ENCODE measurements around the gene SAGE1. TPM values are rescaled to one million over a fixed set of nuclear protein-coding genes. Genes with fewer than 3 reads are reported as not detected.
"Not testable (repeated sequence)": the region's sequence is repeated elsewhere in the genome, so short reads cannot be mapped to it uniquely, and the experiment has no call there.

The SAGE1 gene
- total and polyA plus RNA-seq, 9 of the 15 experiments (the other 6 are each of a cell fraction or from before 2014, with no cell fraction given), result 14.6 to 79.2 (median 29.3) TPM

GRCh38 chrX:135893294-135893817 is at the start of gene SAGE1, which contains the start of gene CT45A10 (continued):
- TF ChIP-seq KLF16 (IDR thresholded peaks at IDR 0.05) (peak; percentile 8; the same call in 1 of the 2 replicates), BCL6 (CRISPR knock-in tag; IDR thresholded peaks at IDR 0.05) (no peak), ZNF561 (CRISPR knock-in tag; conservative IDR thresholded peaks at IDR 0.05) (no peak), CREBBP (IDR thresholded peaks at IDR 0.05; ENCODE audit: low read depth, low read length) (no peak), E2F8 (IDR thresholded peaks at IDR 0.05; ENCODE audit: low read depth, partially characterized antibody) (peak; percentile 78), DPF2 (IDR thresholded peaks at IDR 0.05) (0 out of 2 replicates have a peak, but pooled peaks have one; percentile 15), MYBL2 (IDR thresholded peaks at IDR 0.05; ENCODE audit: low read depth) (no peak), MYBL2 (CRISPR knock-in tag; IDR thresholded peaks at IDR 0.05; ENCODE audit: borderline replicate concordance) (no peak), CREM (IDR thresholded peaks at IDR 0.05; ENCODE audit: low read depth) (peak; percentile 73), NFE2L1 (tag; IDR thresholded peaks at IDR 0.05; ENCODE audit: borderline replicate concordance, low read depth) (no peak), NR3C1 (CRISPR knock-in tag; IDR thresholded peaks at IDR 0.05) (no peak), ZNF609 (CRISPR knock-in tag; IDR thresholded peaks at IDR 0.05; ENCODE audit: borderline replicate concordance) (0 out of 2 replicates have a peak, but pooled peaks have one; percentile 36), SOX6 (IDR thresholded peaks at IDR 0.05) (peak; percentile 70), SMARCE1 (IDR thresholded peaks at IDR 0.05) (no peak), ATF1 (CRISPR knock-in tag; IDR thresholded peaks at IDR 0.05) (no peak), ATF1 (tag; IDR thresholded peaks at IDR 0.05) (peak; percentile 73), NCOR1 (IDR thresholded peaks at IDR 0.05) (0 out of 2 replicates have a peak, but pooled peaks have one; percentile 44)

GRCh38 chrX:135854438-135854837 is 39.1 kb upstream of the SAGE1 start, which contains the start of gene CT45A8:
CT45A8 (minus strand) TSS chrX:135854538; CDS start chrX:135850783, 3,755 bp downstream.
- H3K4me3 ChIP-seq; H3K27ac ChIP-seq (ENCODE audit: extremely low read depth, low read depth, low read length); H3K9me1 ChIP-seq (ENCODE audit: control insufficient read depth, insufficient read depth, low read length); BruUV-seq (replicated peaks); H3K27me3 ChIP-seq (ENCODE audit: control insufficient read depth in 2 of 2, insufficient read depth in 2 of 2, low read length in 2 of 2); FAIRE-seq; H3K79me2 ChIP-seq (ENCODE audit: control insufficient read depth, insufficient read depth, low read length); H3K36me3 ChIP-seq (ENCODE audit: control insufficient read depth, insufficient read depth, low read length); CTCF ChIA-PET (ENCODE audit: low intra/inter-chr PET ratio); H3K9ac ChIP-seq (ENCODE audit: insufficient read depth in 1 of 2, low read depth in 2 of 2, low read length in 2 of 2); H4K20me1 ChIP-seq (replicated peaks; ENCODE audit: control insufficient read depth, insufficient read depth, low read length); H3K4me1 ChIP-seq (replicated peaks in 1 of 2; ENCODE audit: control insufficient read depth in 2 of 2, insufficient read depth in 2 of 2, low read length in 2 of 2); ATAC-seq; in situ Hi-C loops (cut with MboI); intact Hi-C loops (cut with micrococcal nuclease); H2AFZ ChIP-seq (ENCODE audit: low read depth, low read length); H3K4me2 ChIP-seq (ENCODE audit: insufficient read depth, low read length); H3K9me3 ChIP-seq (replicated peaks; ENCODE audit: control insufficient read depth, insufficient read depth, low read depth, low read length); DNase-seq (ENCODE audit: extremely low read depth in 1 of 4, low spot score in 3 of 4); POLR2A ChIA-PET: not testable (repeated sequence)
- no CpG with 5 or more reads among the region's 17 CpGs for WGBS (ENCODE audit: insufficient coverage, low coverage, missing lambda C conversion rate)
